Motor neuron (in vitro differentiated cells): ENCODE results near the gene EXOG. TPM values are rescaled to one million over a fixed set of nuclear protein-coding genes. Genes with fewer than 3 reads are reported as not detected.
A peak's percentile ranks its signal among the peaks of the same experiment; 100 is the strongest.
"Not testable (repeated sequence)": the region's sequence is repeated elsewhere in the genome, so short reads cannot be mapped to it uniquely, and the experiment has no call there.

ENCODE experiments used
- ATAC-seq, 8 experiments: fragments of 200-7000 bp; cut with Tn5 transposase; replicated peaks in 6 of 8; 2 replicates each; pipeline ENCODE4 v1.8.0; 2021; ENCODE audit warnings: mild to moderate bottlenecking in 8 of 8, moderate library complexity in 8 of 8
- H3K27ac ChIP-seq, 2 donors: fragments of 250-450 bp; sonication (Bioruptor Pico); 2 replicates each; pipeline ENCODE4 v1.9.0; 2021; ENCODE audit warnings: antibody characterized with exemption in 2 of 2, mild to moderate bottlenecking in 2 of 2, moderate library complexity in 1 of 2
- H3K4me1 ChIP-seq, 2 donors: fragments of 250-450 bp; sonication (Bioruptor Pico); replicated peaks in 1 of 2; 2 replicates each; pipeline ENCODE4 v1.6.1; 2021; ENCODE audit warnings: antibody characterized with exemption in 2 of 2, mild to moderate bottlenecking in 2 of 2, moderate library complexity in 1 of 2
- H3K4me3 ChIP-seq, 5 donors: fragments of 250-450 bp; sonication (Bioruptor Pico); 2 replicates each; pipeline ENCODE4 v1.9.0; 2021; ENCODE audit warnings: antibody characterized with exemption in 5 of 5, mild to moderate bottlenecking in 5 of 5, moderate library complexity in 4 of 5
- WGBS, 10 experiments: fragments of 450-650 bp; shearing (Covaris generic); methylation state at CpG; one replicate each; pipeline ENCODE4 v1.0.0; 2022; 5-methylcytosine and 5-hydroxymethylcytosine counted together
- in situ Hi-C, 9 experiments: fragments of 400-800 bp; cut with MboI; loops; one replicate each; pipeline ENCODE4 v1.15.0; 2021; ENCODE audit warnings: low sequenced_read_pairs in 9 of 9, low pct_unique_long_range_greater_than_20kb in 2 of 9; ENCODE audit not compliant: unreplicated experiment in 9 of 9
- total RNA-seq, 8 experiments: library from RNA; unstranded; fragments of 300-600 nt; gene quantifications; 2 replicates each; pipeline versions ENCODE4 v1.2.3 to v1.2.4, GENCODE V29; 2022

The EXOG gene
- total RNA-seq, 8 experiments from 2014 or later: 7.2 to 22.1 (median 14.7) TPM

DNA sequence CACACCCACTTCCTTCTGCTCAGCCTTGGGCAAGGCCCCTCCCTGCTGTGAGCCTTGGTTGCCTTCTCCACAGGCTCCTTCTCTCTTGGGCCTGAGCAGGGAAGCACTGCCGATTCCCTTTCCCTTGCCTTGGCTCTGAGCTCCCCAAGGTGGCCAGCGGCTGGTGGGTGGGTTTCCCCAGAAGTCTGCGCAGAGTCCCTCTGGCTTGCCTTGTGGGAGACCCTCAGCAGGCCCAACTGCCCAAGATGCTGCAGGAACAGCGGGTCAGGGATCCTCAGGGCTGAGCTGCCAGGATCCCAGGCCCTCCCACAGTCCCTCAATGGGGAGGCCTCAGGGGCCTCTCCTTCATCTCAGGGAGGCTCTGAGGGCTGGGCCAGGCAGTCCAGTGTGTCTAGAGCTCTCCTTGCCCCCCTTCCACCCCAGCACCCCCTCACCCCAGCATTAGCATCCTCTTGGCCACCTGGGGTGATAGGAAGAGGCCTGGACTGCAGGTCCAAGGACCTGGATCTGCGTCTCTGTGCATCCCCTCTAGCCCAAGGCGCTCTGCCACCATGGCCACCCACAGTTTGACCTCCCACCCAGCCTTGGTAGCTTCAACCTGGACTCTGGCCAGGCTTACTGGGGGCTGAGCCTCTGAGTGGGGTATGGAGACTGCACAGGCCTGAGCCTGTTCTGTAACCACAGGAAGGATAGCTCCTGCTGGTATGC, 68.6 kb downstream of the EXOG start:
- WGBS, 10 experiments: 100% methylated on average over 1 to 2 of the region's 6 CpGs; no CpG with 5 or more reads in 8 of the 10 experiments
- no peak overlapping the region for H3K4me3 ChIP-seq
- in situ Hi-C loops: no loop called here
- H3K4me1 ChIP-seq: no peaks in the 10 kb centered on the region
- ATAC-seq: peak in 1 of 8 experiments; percentile 26
- H3K27ac ChIP-seq: no peak overlapping the region

GRCh38 chr3:38565339-38566214, 69.4 kb downstream of the EXOG start:
- ATAC-seq: no peak
- in situ Hi-C loops: no loop called here

GRCh38 chr3:38566215-38566528, 70.0 kb downstream of the EXOG start:
- no peak for ATAC-seq
- no peak overlapping the region for H3K4me3 ChIP-seq
- in situ Hi-C loops: no loop called here
- H3K4me1 ChIP-seq: no peaks in the 10 kb centered on the region
- WGBS, 10 experiments: 68 to 100% (median 89%) methylated on average over 2 to 5 of the region's 13 CpGs; no CpG with 5 or more reads in 5 of the 10 experiments
- H3K27ac ChIP-seq: no peak overlapping the region

More at GRCh38 chr3:38565339-38566214, 69.4 kb downstream of the EXOG start:
- H3K4me3 ChIP-seq: no peak overlapping the region
- H3K4me1 ChIP-seq: no peaks in the 10 kb centered on the region
- no peak overlapping the region for H3K27ac ChIP-seq
- WGBS, 10 experiments: 0 to 92% (median 76%) methylated on average over 2 to 9 of the region's 13 CpGs; no CpG with 5 or more reads in 2 of the 10 experiments

DNA sequence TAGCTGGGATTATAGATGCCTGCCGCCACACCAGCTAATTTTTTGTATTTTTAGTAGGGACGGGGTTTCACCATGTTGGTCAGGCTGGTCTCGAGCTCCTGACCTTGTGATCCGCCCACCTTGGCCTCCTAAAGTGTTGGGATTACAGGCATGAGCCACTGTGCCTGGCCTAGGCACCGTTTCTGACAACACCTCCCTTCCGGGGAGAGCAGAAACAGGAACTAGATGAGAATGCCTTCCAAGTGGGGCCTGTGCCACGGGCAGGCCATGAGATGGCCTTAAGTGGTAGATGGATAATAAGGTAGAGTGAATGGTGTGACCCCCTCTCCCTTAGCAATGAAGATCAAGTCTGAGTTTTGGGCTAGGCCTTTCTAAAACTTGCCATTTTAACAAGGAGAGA, 70.7 kb downstream of the EXOG start:
- 0 to 93% (median 65%) methylated on average over 1 to 5 of the region's 7 CpGs; no CpG with 5 or more reads in 1 of the 10 experiments for WGBS, 10 experiments
- H3K4me3 ChIP-seq, H3K27ac ChIP-seq, H3K4me1 ChIP-seq, in situ Hi-C loops, ATAC-seq: not testable (repeated sequence)

- Histone ChIP-seq H3K4me3 (no peak overlapping the region), H3K4me1 (no peaks in the 10 kb centered on the region), H3K27ac (no peak overlapping the region)
- no peak for ATAC-seq
- in situ Hi-C loops: no loop called here
- 0 to 93% (median 60%) methylated on average over 1 to 4 of the region's 4 CpGs; no CpG with 5 or more reads in 3 of the 10 experiments for WGBS, 10 experiments
These were observed 71.4 kb downstream of the EXOG start for GRCh38 chr3:38567498-38567897.

GRCh38 chr3:38573111-38573510, 77.0 kb downstream of the EXOG start:
- H3K27ac ChIP-seq: no peak overlapping the region
- no peak overlapping the region for H3K4me3 ChIP-seq
- in situ Hi-C loops: no loop called here
- WGBS, 10 experiments: 44 to 100% (median 97%) methylated on average over 1 to 3 of the region's 3 CpGs; no CpG with 5 or more reads in 1 of the 10 experiments
- no peak for ATAC-seq
- peaks cover 0 to 2% of the 10 kb centered on the region in 2 donors for H3K4me1 ChIP-seq

GRCh38 chr3:38573556-38573955, 77.4 kb downstream of the EXOG start:
- H3K4me1 ChIP-seq: peaks cover 0 to 2% of the 10 kb centered on the region in 2 donors
- no peak overlapping the region for H3K4me3 ChIP-seq
- 0 to 94% (median 44%) methylated on average over 1 to 3 of the region's 3 CpGs; no CpG with 5 or more reads in 1 of the 10 experiments for WGBS, 10 experiments
- peak in 1 of 8 experiments; percentile 22 for ATAC-seq
- H3K27ac ChIP-seq: no peak overlapping the region
- in situ Hi-C loops: no loop called here

DNA sequence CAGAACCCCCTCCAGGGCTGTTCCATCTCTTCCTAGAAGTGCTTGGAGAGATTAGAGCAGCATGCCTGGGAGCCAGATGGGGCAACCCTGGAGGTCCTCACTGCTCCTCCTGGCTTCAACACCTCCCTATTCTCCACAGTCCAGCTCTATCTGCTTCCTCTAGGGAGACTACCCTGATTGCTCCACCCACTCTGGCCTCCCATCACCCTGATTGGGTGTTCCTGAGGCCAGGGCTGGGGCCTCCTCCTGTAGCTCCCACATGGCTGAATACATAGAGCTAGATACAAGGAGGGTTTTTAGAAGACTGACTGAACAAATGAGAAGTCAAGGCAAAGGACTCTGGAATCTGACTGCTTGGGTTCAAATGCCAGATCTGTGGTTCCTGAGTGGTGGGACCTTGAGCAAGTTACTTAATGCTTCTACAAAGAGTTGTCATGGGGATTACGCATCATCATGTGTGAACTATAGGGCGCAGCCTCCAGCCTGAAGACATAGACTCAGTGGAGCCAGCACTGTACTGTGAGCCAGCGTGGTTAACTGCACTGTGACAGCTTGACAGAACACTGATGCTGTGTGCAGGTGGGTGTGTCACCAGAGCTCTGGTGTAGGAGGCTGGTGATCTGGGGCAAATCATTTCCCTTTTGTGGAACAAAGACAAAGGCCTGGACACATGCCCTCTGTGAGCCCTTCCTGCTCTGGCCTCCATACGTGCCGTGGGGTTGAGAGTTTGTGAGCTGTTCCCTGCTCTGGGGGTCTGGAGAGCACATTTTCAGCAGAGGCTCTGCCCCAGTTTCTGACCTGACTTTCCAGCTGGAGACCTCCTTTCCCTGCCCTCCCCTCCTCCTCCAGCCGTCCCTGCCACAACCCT, 78.5 kb downstream of the EXOG start:
- in situ Hi-C loops: no loop called here
- H3K4me1 ChIP-seq: peaks cover 0 to 2% of the 10 kb centered on the region in 2 donors
- H3K4me3 ChIP-seq: no peak overlapping the region
- WGBS, 10 experiments: 20 to 100% (median 70%) methylated on average over 1 to 4 of the region's 6 CpGs; no CpG with 5 or more reads in 4 of the 10 experiments
- ATAC-seq: peak in 7 of 8 experiments; percentile 12 to 93 (median 39)
- H3K27ac ChIP-seq: no peak overlapping the region

DNA sequence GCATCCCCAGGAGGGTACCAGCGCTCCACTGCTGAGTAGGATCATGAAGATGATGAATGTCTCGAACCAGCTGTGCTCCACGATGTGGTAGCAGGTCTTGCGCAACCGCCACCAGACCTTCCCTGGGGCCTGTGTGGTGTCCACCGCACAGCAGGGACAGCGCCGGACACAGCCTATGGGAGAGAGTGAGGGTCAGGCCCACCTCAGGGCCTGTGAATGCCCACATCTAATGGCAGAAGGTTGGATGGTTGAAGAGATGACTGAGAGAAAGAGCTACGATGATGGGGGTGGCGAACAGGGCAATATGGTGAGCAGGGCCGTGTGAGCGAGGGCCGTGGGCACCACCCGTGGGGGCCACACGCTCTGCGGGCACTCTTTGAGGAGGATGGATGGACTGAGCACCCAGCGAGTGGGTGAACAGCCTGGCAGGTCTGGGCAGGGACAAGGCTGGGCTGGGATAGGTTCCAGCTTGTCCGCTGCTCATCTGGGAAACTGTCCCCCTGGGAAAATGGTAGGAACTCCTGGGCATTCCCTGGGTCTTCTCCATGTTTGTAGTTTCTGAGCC, 79.2 kb downstream of the EXOG start:
- no peak overlapping the region for H3K27ac ChIP-seq
- 90 to 97% (median 93%) methylated on average over 4 to 8 of the region's 18 CpGs; no CpG with 5 or more reads in 6 of the 10 experiments for WGBS, 10 experiments
- H3K4me1 ChIP-seq: peaks cover 0 to 2% of the 10 kb centered on the region in 2 donors
- peak in 5 of 8 experiments; percentile 13 to 42 (median 30) for ATAC-seq
- in situ Hi-C loops: no loop called here
- no peak overlapping the region for H3K4me3 ChIP-seq

Other genes starting within 250 kb of the EXOG start
- 1 to 10 TPM in 1 of 8 experiments, under 1 TPM in 6, not detected in 1; 0.13 to 1.0 (median 0.36) TPM for gene SLC22A13, start 230.5 kb upstream of the EXOG start, total RNA-seq
- under 1 TPM; 0.11 to 0.71 (median 0.33) TPM for gene SLC22A14, start 214.0 kb upstream of the EXOG start, total RNA-seq
- gene XYLB, start 149.6 kb upstream of the EXOG start, total RNA-seq: 10 to 100 TPM in 1 of 8 experiments, 1 to 10 TPM in 7; 2.5 to 14.2 (median 5.1) TPM
- gene ACVR2B, start 42.5 kb upstream of the EXOG start, total RNA-seq: 10 to 100 TPM in 6 of 8 experiments, 1 to 10 TPM in 2; 1.2 to 83.1 (median 31.5) TPM
- gene SCN5A, start 153.3 kb downstream of the EXOG start, total RNA-seq: 1 to 10 TPM in 2 of 8 experiments, under 1 TPM in 6; 0.11 to 2.8 (median 0.58) TPM